MCF 10A (cell line): ENCODE data around the gene CAPN7. TPM values are rescaled to one million over a fixed set of nuclear protein-coding genes. Genes with fewer than 3 reads are reported as not detected.

ENCODE experiments used
- BruUV-seq: library from RNA; stranded (reverse); fragments of 400-500 nt; replicated peaks from 2 replicates; lab custom pipeline; 2021; lab: Mats Ljungman, UMichigan
- CTCF ChIA-PET: fragments of 300-600 bp; sonication (Branson Sonifier 250); formaldehyde crosslinking; extraction: SDS; loops from one replicate; lab custom pipeline; 2021; ENCODE audit warnings: antibody characterized with exemption, inconsistent platforms; lab: Yijun Ruan, JAX
- POLR2A ChIA-PET: fragments of 300-600, 350-650 bp; sonication (Branson Sonifier 250); formaldehyde crosslinking; extraction: SDS; loops from one replicate; lab custom pipeline; 2020; ENCODE audit warnings: antibody characterized with exemption, inconsistent platforms; lab: Yijun Ruan, JAX
- DNase-seq: peaks from one replicate; pipeline ENCODE4 v3.0.0-alpha.2; 2018; ENCODE audit not compliant: unreplicated experiment
- H3K27ac Mint-ChIP-seq: one replicate; pipeline ENCODE4 v1.8.0; 2022; ENCODE audit warnings: mild to moderate bottlenecking, low read depth, mixed read lengths; ENCODE audit not compliant: unreplicated experiment
- H3K27me3 Mint-ChIP-seq: one replicate; pipeline ENCODE4 v1.8.0; 2022; ENCODE audit warnings: mixed read lengths; ENCODE audit not compliant: insufficient read depth, unreplicated experiment
- H3K36me3 Mint-ChIP-seq: one replicate; pipeline ENCODE4 v1.8.0; 2022; ENCODE audit warnings: mild to moderate bottlenecking, moderate library complexity, mixed read lengths; ENCODE audit not compliant: insufficient read depth, unreplicated experiment
- H3K4me1 Mint-ChIP-seq: one replicate; pipeline ENCODE4 v1.8.0; 2022; ENCODE audit warnings: mixed read lengths; ENCODE audit not compliant: insufficient read depth, unreplicated experiment
- H3K4me3 Mint-ChIP-seq: one replicate; pipeline ENCODE4 v1.8.0; 2022; ENCODE audit warnings: mild to moderate bottlenecking, moderate library complexity, mixed read lengths; ENCODE audit not compliant: unreplicated experiment
- H3K9me3 Mint-ChIP-seq: one replicate; pipeline ENCODE4 v1.8.0; 2022; ENCODE audit warnings: mixed read lengths; ENCODE audit not compliant: unreplicated experiment
- CTCF ChIP-seq: fragments of 200-600 bp; IDR thresholded peaks from one replicate; pipeline ENCODE4 v1.8.0; 2022; ENCODE audit warnings: antibody characterized with exemption, mild to moderate bottlenecking; ENCODE audit not compliant: unreplicated experiment
- intact Hi-C: fragments of 100-400 bp; cut with micrococcal nuclease; formaldehyde crosslinking; loops from 2 replicates; pipeline ENCODE4 v1.14.1; 2022
- total RNA-seq: library from RNA; stranded (reverse); gene quantifications from 2 replicates; pipeline ENCODE4 v1.2.3, GENCODE V29; 2022

The CAPN7 gene
- total RNA-seq, 1 experiment from 2014 or later = 48.4 TPM

- H3K4me3 Mint-ChIP-seq = no peak overlapping the region
- TF ChIP-seq CTCF = no peak
- H3K27me3 Mint-ChIP-seq = no peaks in the 10 kb centered on the region
- H3K4me1 Mint-ChIP-seq = peaks cover 10% of the 10 kb centered on the region
- DNase-seq = no peak
- no TSS peak for BruUV-seq
- ChIA-PET POLR2A (no interaction called here), CTCF (interaction anchor here (0.6 to 1.5 kb wide), 6 partner anchors 13 to 88 kb away, joined by 3 to 8 read pairs (median 4); no protein-coding TSS in a partner anchor)
- intact Hi-C loops = no loop called here
- H3K9me3 Mint-ChIP-seq = no peaks in the 10 kb centered on the region
- H3K36me3 Mint-ChIP-seq = no peaks in the 10 kb centered on the region
- no peak overlapping the region for H3K27ac Mint-ChIP-seq
Observed at GRCh38 chr3:15290736-15291135, 84.7 kb downstream of the CAPN7 start.

GRCh38 chr3:15291589-15292541 is 85.8 kb downstream of the CAPN7 start:
- ChIA-PET POLR2A (no interaction called here), CTCF (interaction anchor here (0.8 to 1.5 kb wide), 4 partner anchors 14 to 89 kb away, joined by 3 to 8 read pairs (median 4); partner anchors contain the start of gene SH3BP5)
- Mint-ChIP-seq H3K27me3 (no peaks in the 10 kb centered on the region), H3K4me1 (peaks cover 10% of the 10 kb centered on the region), H3K4me3 (no peak overlapping the region), H3K27ac (no peak overlapping the region), H3K36me3 (no peaks in the 10 kb centered on the region), H3K9me3 (no peaks in the 10 kb centered on the region)
- DNase-seq = no peak
- intact Hi-C loops = no loop called here
- TF ChIP-seq CTCF = no peak
- no TSS peak for BruUV-seq

- no peaks in the 10 kb centered on the region for H3K27me3 Mint-ChIP-seq
Observed at GRCh38 chr3:15292765-15293522, 86.9 kb downstream of the CAPN7 start.

More at GRCh38 chr3:15292765-15293522, 86.9 kb downstream of the CAPN7 start:
- BruUV-seq = no TSS peak
- H3K36me3 Mint-ChIP-seq = no peaks in the 10 kb centered on the region
- H3K4me3 Mint-ChIP-seq = no peak overlapping the region
- intact Hi-C loops = no loop called here
- H3K9me3 Mint-ChIP-seq = no peaks in the 10 kb centered on the region
- H3K4me1 Mint-ChIP-seq = peaks cover 4% of the 10 kb centered on the region
- POLR2A ChIA-PET = interaction anchor here (1.1 kb wide), 1 partner anchor 17 kb away, joined by 6 read pairs; no protein-coding TSS in a partner anchor
- DNase-seq = peak; percentile 43
- no peak for TF ChIP-seq CTCF
- CTCF ChIA-PET = interaction anchor here (0.6 to 1.1 kb wide), 4 partner anchors 40 to 91 kb away, joined by 3 to 4 read pairs (median 3); partner anchors contain the start of gene SH3BP5
- H3K27ac Mint-ChIP-seq = no peak overlapping the region
